ENCODE data around the gene UBE2O. TPM values are rescaled to one million over a fixed set of nuclear protein-coding genes. Genes with fewer than 3 reads are reported as not detected.

UBE2O gene
- total RNA-seq (2022) (16.2 and 19.5 TPM in 2 replicates), Bru-seq, nascent RNA (percentile 63 among the genes with signal in this experiment), BruChase-seq, experiment 1, labeled RNA remaining after a 6-hour chase (percentile 59 among the genes with signal in this experiment), BruChase-seq, experiment 2, labeled RNA remaining after a 2-hour chase (percentile 63 among the genes with signal in this experiment)
- long read RNA-seq, full-length matches to known transcripts = 15 of 33 reads
- long read RNA-seq, partial matches to known transcripts = 8 of 33 reads
- long read RNA-seq, other reads (novel, unspliced or antisense) = 10 of 33 reads

DNA sequence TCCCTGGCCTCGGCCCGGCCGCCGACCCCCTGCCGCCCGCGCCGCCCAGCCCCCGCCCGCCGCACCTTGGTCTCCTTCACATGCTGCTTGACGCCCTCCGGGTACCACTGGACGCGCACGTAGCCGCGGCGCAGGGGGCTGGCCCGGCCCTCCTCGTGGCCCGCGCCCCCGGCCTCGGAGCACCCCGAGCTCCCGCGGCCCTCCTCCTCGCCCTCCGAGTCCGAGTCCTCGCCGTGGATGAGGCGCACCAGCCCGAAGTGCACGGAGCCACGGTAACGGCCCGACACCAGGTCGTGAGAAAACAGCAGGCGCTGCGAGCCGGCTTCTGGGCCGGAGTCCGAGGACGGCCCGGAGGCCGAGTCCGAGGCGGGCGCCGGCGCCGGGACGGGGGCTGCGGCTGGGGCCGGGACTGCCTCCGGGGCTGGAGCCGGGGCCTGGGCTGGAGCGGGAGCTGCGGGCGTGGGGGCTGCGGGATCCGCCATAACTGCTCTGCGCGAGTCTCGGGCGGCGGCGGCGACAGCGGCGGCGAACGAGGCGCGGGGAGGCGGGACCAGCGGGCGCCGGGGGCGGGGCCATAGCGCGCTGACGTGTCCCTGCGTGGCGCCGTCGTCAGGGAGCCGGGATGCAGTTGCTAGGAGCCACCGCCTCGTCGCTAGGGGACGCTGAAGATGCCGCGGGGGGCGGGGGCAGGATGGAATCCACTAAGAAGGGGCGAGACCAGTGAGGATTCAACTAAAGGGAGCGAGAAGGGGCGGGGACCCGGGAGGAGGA lies at the start of gene UBE2O:
UBE2O (minus strand) TSS at position 493 of the 771 bp plus-strand sequence; CDS start at position 482, 11 bp downstream.
- no TSS peak for BruUV-seq (replicated peaks)
- intact Hi-C loops (cut with micrococcal nuclease) = no loop called here
- peak; percentile 80 for DNase-seq (ENCODE audit: unreplicated experiment)
- H3K27ac Mint-ChIP-seq (ENCODE audit: low read depth, unreplicated experiment) = peak within 1 kb of the TSS; percentile 11
- POLR2A ChIA-PET = interaction anchor here (0.6 to 3.1 kb wide), 9 partner anchors 33 to 216 kb away, joined by 3 to 15 read pairs (median 3); partner anchors contain the start of gene ST6GALNAC2
- H3K4me3 Mint-ChIP-seq (ENCODE audit: unreplicated experiment) = peak within 1 kb of the TSS; percentile 76
- H3K27me3 Mint-ChIP-seq (ENCODE audit: insufficient read depth, unreplicated experiment) = no peaks in the 10 kb centered on the region
- H3K9me3 Mint-ChIP-seq (ENCODE audit: unreplicated experiment) = no peaks in the 10 kb centered on the region
- CTCF ChIA-PET = interaction anchor here (0.6 to 1.6 kb wide), 5 partner anchors 13 to 325 kb away, joined by 3 to 5 read pairs (median 4); partner anchors contain the start of gene SPHK1
- TF ChIP-seq, protein P1, sequence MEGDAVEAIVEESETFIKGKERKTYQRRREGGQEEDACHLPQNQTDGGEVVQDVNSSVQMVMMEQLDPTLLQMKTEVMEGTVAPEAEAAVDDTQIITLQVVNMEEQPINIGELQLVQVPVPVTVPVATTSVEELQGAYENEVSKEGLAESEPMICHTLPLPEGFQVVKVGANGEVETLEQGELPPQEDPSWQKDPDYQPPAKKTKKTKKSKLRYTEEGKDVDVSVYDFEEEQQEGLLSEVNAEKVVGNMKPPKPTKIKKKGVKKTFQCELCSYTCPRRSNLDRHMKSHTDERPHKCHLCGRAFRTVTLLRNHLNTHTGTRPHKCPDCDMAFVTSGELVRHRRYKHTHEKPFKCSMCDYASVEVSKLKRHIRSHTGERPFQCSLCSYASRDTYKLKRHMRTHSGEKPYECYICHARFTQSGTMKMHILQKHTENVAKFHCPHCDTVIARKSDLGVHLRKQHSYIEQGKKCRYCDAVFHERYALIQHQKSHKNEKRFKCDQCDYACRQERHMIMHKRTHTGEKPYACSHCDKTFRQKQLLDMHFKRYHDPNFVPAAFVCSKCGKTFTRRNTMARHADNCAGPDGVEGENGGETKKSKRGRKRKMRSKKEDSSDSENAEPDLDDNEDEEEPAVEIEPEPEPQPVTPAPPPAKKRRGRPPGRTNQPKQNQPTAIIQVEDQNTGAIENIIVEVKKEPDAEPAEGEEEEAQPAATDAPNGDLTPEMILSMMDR (IDR thresholded peaks at IDR 0.05; ENCODE audit: unreplicated experiment) = no peak
- peaks cover 13% of the 10 kb centered on the region for H3K4me1 Mint-ChIP-seq (ENCODE audit: insufficient read depth, unreplicated experiment)
- H3K36me3 Mint-ChIP-seq (ENCODE audit: insufficient read depth, unreplicated experiment) = peaks cover 6% of the 10 kb centered on the region

DNA sequence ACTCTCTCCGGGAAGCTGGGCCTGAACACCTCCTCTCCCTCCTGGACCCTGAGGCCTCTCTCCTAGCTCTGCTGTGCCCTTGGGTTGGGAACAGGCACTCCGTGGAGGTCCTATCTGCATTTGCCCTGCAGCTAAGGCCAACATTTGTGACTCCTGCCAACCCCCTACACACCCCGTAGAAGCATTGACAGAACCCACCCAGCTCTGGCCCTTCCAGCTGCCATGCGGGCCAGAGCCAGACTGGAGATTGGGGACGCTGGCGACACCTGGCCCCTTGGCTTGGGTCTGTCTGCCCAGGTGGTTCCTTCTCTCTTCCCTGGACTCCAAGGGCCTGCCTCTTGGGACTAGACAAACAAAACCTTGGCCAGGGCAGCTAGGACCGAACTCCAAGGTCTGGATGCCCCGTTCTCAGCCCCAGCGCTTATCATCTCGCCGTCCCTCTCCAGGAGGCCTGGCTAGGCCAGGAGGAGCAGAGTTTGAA lies 48.9 kb upstream of the UBE2O start:
- Mint-ChIP-seq H3K9me3 (ENCODE audit: unreplicated experiment) (no peaks in the 10 kb centered on the region), H3K27me3 (ENCODE audit: insufficient read depth, unreplicated experiment) (no peaks in the 10 kb centered on the region), H3K4me1 (ENCODE audit: insufficient read depth, unreplicated experiment) (peaks cover 30% of the 10 kb centered on the region), H3K36me3 (ENCODE audit: insufficient read depth, unreplicated experiment) (peaks cover 5% of the 10 kb centered on the region), H3K27ac (ENCODE audit: low read depth, unreplicated experiment) (peak overlapping the region; percentile 90), H3K4me3 (ENCODE audit: unreplicated experiment) (peak overlapping the region; percentile 80)
- intact Hi-C loops (cut with micrococcal nuclease) = no loop called here
- TF ChIP-seq, protein P1 (IDR thresholded peaks at IDR 0.05; ENCODE audit: unreplicated experiment) = no peak
- no TSS peak for BruUV-seq (replicated peaks)
- CTCF ChIA-PET = interaction anchor here (0.8 to 11.5 kb wide), 7 partner anchors 9 to 93 kb away, joined by 3 to 134 read pairs (median 4); partner anchors contain the start of gene AANAT
- POLR2A ChIA-PET = interaction anchor here (0.6 to 5.7 kb wide), 15 partner anchors 9 to 521 kb away, joined by 3 to 53 read pairs (median 4); partner anchors contain the start of genes AANAT, JMJD6, METTL23 and MFSD11
- no peak for DNase-seq (ENCODE audit: unreplicated experiment)

DNA sequence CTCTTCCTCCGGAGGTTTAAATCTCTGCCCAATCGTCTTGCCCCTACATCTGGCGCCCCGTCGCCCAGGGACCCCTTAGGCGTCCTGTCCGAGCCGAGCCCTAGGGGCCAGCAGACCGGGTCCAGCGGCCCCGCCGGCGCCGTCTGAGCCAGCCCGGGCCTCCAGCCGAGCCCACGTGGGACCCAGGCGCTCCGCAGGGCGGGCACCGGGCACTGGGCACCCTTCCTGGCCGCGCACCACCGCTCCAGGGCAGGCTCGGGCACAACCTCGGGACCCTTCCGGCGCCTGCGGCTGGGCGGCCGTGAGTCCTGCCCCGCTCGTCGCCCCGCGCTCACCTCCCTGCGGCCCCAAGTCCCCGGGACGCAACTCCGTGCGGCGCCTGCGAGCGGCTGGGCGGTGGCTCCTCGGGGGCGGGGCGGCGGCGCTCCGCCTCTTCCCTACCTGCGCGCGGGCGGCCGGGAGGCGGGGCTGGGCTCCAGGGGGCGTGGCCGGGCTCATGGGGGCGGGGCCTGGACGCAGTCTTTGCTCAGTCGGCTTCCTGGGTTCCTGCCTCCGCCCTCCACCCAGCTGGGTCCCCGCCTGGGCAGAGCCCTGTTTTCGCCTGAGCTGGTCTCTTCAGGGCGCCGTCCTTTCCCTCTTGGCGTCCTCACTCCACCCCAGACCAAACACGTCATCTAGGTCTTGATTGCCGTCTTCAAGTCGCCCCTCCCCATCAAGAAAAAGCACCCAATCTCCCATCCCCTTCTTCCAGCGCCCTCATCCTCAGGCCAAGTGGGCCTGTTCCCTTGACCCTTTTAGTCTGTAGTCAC lies 48.3 kb upstream of the UBE2O start, which contains the start of gene RHBDF2:
RHBDF2 (minus strand) TSS at position 406 of the 809 bp plus-strand sequence. CDS start 19,899 bp downstream, outside the sequence.
- H3K27me3 Mint-ChIP-seq (ENCODE audit: insufficient read depth, unreplicated experiment) = no peaks in the 10 kb centered on the region
- peaks cover 30% of the 10 kb centered on the region for H3K4me1 Mint-ChIP-seq (ENCODE audit: insufficient read depth, unreplicated experiment)
- TF ChIP-seq, protein P1 (IDR thresholded peaks at IDR 0.05; ENCODE audit: unreplicated experiment) = no peak
- H3K36me3 Mint-ChIP-seq (ENCODE audit: insufficient read depth, unreplicated experiment) = peaks cover 5% of the 10 kb centered on the region
- no TSS peak for BruUV-seq (replicated peaks)
- H3K4me3 Mint-ChIP-seq (ENCODE audit: unreplicated experiment) = peak within 1 kb of the TSS; percentile 80
- intact Hi-C loops (cut with micrococcal nuclease) = no loop called here
- H3K27ac Mint-ChIP-seq (ENCODE audit: low read depth, unreplicated experiment) = peak within 1 kb of the TSS; percentile 90
- no peaks in the 10 kb centered on the region for H3K9me3 Mint-ChIP-seq (ENCODE audit: unreplicated experiment)
- peak; percentile 84 for DNase-seq (ENCODE audit: unreplicated experiment)
- ChIA-PET POLR2A (interaction anchor here (0.5 to 5.7 kb wide), 17 partner anchors 10 to 520 kb away, joined by 3 to 53 read pairs (median 4); partner anchors contain the start of genes AANAT, JMJD6, METTL23 and MFSD11), CTCF (interaction anchor here (0.8 to 11.5 kb wide), 6 partner anchors 10 to 93 kb away, joined by 3 to 134 read pairs (median 8); partner anchors contain the start of gene AANAT)

Data from MCF 10A (cell line).